ENCODE measurements around the gene LRRC49. TPM values are rescaled to one million over a fixed set of nuclear protein-coding genes. Genes with fewer than 3 reads are reported as not detected.
"Not testable (repeated sequence)": the region's sequence is repeated elsewhere in the genome, so short reads cannot be mapped to it uniquely, and the experiment has no call there.

Gene LRRC49
- total RNA-seq, 2 experiments from 2014 or later, result not detected

GRCh38 chr15:70870051-70870450, 22.6 kb upstream of the LRRC49 start:
- TF ChIP-seq, protein P1, sequence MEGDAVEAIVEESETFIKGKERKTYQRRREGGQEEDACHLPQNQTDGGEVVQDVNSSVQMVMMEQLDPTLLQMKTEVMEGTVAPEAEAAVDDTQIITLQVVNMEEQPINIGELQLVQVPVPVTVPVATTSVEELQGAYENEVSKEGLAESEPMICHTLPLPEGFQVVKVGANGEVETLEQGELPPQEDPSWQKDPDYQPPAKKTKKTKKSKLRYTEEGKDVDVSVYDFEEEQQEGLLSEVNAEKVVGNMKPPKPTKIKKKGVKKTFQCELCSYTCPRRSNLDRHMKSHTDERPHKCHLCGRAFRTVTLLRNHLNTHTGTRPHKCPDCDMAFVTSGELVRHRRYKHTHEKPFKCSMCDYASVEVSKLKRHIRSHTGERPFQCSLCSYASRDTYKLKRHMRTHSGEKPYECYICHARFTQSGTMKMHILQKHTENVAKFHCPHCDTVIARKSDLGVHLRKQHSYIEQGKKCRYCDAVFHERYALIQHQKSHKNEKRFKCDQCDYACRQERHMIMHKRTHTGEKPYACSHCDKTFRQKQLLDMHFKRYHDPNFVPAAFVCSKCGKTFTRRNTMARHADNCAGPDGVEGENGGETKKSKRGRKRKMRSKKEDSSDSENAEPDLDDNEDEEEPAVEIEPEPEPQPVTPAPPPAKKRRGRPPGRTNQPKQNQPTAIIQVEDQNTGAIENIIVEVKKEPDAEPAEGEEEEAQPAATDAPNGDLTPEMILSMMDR (IDR thresholded peaks at IDR 0.05), result no peak
- peaks cover 13% of the 10 kb centered on the region for H3K27me3 Mint-ChIP-seq
- CTCF ChIA-PET, result no interaction called here
- DNase-seq (no peak), ATAC-seq (no peak)
- no peaks in the 10 kb centered on the region for H3K4me1 Mint-ChIP-seq (ENCODE audit: low read depth)
- no peaks in the 10 kb centered on the region for H3K9me3 Mint-ChIP-seq
- H3K4me3 Mint-ChIP-seq, result no peak overlapping the region
- intact Hi-C loops (cut with micrococcal nuclease), result no loop called here
- no peak overlapping the region for H3K27ac Mint-ChIP-seq
- no peaks in the 10 kb centered on the region for H3K36me3 Mint-ChIP-seq (ENCODE audit: low read depth)
- POLR2A ChIA-PET, result no interaction called here

DNA sequence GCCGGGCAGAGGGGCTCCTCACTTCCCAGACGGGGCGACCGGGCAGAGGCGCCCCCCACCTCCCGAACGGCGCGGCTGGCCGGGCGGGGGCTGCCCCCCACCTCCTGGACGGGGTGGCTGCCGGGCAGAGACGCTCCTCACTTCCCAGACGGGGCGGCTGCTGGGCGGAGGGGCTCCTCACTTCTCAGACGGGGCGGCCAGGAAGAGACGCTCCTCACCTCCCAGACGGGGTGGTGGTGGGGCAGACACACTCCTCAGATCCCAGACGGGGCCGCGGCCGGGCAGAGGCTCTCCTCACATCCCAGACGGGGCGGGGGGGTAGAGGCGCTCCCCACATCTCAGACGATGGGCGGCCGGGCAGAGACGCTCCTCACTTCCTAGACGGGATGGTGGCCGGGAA, 21.1 kb upstream of the LRRC49 start:
- DNase-seq; H3K36me3 Mint-ChIP-seq (ENCODE audit: low read depth); intact Hi-C loops (cut with micrococcal nuclease); ATAC-seq; CTCF ChIA-PET; H3K9me3 Mint-ChIP-seq; H3K27ac Mint-ChIP-seq; H3K4me3 Mint-ChIP-seq; POLR2A ChIA-PET; H3K4me1 Mint-ChIP-seq (ENCODE audit: low read depth): not testable (repeated sequence)
- H3K27me3 Mint-ChIP-seq, result peaks cover 15% of the 10 kb centered on the region

DNA sequence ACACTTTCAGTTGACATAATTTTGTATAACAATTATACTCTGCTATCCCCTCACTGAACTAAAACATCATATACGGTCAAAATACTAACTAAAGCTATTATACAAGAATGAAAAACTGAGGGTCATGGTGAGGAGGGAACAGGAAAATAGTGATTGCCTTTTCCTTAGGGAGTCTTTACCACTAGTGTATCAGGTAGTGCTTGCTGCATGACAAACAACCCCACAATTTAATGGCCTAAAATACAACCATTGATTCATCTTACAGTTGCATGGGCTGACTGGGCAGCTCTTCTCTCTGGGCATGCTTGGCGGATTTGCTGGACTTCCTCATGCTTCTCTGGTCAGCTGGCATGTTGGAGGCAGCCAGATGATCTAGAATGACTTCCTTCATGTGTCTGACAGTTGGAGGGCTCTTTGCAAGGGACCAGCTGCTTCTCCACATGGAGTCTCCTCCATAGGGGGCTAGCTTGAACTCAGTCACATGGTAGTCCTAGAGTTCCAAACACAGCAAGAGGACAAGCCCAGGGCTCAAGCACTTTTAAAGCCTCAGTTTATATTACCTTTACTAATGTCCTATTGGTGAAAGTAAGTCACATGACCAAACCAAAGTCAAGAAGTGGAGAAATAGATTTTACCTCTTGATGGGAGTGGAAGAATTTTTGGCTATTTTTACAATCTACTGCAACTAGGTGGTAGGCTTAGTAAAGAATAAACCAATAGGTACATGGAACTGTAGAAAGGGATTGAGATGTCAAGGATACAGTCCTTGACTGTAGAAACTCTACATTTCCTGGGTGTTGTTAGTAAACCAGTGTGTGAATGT, 19.2 kb upstream of the LRRC49 start:
- POLR2A ChIA-PET, result no interaction called here

DNA sequence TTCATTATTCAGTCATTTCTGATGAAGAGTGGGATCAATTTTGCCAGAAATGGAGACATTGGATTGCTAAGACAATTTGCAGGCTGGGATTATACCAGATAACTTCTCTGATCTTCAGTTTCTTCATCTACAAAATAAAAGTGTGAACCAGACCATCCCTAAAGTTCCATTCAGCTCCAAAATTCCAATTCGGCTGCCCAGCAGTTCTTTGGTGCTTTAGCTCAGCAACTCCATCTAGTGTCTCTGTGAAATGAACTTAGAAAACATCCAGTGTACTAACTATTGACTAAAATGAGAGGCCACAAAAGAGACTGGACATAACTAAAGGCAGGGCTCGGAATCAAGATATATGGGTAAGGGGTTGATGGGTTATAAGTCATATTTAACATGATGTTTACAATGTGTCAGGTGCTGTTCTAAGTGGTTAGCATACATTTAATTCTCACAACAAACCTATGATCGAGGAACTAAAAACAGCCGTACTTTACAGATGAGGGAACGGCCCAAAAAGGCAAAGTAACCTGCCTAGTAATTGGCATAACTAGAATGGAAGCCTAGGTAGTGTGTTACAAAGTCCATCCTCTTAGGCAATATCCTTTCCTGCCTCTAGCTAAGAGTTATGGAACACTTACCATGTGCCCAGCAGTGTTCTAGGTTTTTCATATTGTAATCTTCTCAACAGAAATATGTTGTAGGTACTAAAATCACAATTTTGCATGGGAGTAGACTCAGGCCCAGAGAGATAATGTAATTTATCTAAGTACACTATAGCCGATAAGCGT, 17.4 kb upstream of the LRRC49 start:
- TF ChIP-seq, protein P1 (IDR thresholded peaks at IDR 0.05), result no peak
- Mint-ChIP-seq H3K36me3 (ENCODE audit: low read depth) (no peaks in the 10 kb centered on the region), H3K9me3 (no peaks in the 10 kb centered on the region), H3K27ac (no peak overlapping the region), H3K4me3 (no peak overlapping the region), H3K4me1 (ENCODE audit: low read depth) (no peaks in the 10 kb centered on the region), H3K27me3 (peaks cover 24% of the 10 kb centered on the region)
- no peak for ATAC-seq
- intact Hi-C loops (cut with micrococcal nuclease), result no loop called here
- CTCF ChIA-PET, result no interaction called here
- POLR2A ChIA-PET, result no interaction called here
- DNase-seq, result no peak

More for the DNA sequence above, 19.2 kb upstream of the LRRC49 start:
- H3K4me1 Mint-ChIP-seq (ENCODE audit: low read depth), result no peaks in the 10 kb centered on the region
- intact Hi-C loops (cut with micrococcal nuclease), result no loop called here
- DNase-seq, result no peak
- TF ChIP-seq, protein P1 (IDR thresholded peaks at IDR 0.05), result no peak
- CTCF ChIA-PET, result no interaction called here
- ATAC-seq, result no peak
- H3K27me3 Mint-ChIP-seq, result peaks cover 19% of the 10 kb centered on the region
- no peaks in the 10 kb centered on the region for H3K36me3 Mint-ChIP-seq (ENCODE audit: low read depth)
- H3K4me3 Mint-ChIP-seq, result no peak overlapping the region
- H3K9me3 Mint-ChIP-seq, result no peaks in the 10 kb centered on the region
- no peak overlapping the region for H3K27ac Mint-ChIP-seq

GRCh38 chr15:70876011-70876410, 16.6 kb upstream of the LRRC49 start:
- H3K36me3 Mint-ChIP-seq (ENCODE audit: low read depth), result no peaks in the 10 kb centered on the region
- POLR2A ChIA-PET, result interaction anchor here (0.6 kb wide), 1 partner anchor 44 kb away, joined by 4 read pairs; no protein-coding TSS in a partner anchor
- CTCF ChIA-PET, result no interaction called here
- ATAC-seq (no peak), DNase-seq (no peak)
- H3K27me3 Mint-ChIP-seq, result peaks cover 24% of the 10 kb centered on the region
- H3K9me3 Mint-ChIP-seq, result no peaks in the 10 kb centered on the region
- TF ChIP-seq, protein P1 (IDR thresholded peaks at IDR 0.05), result no peak
- no peaks in the 10 kb centered on the region for H3K4me1 Mint-ChIP-seq (ENCODE audit: low read depth)
- H3K27ac Mint-ChIP-seq, result no peak overlapping the region
- intact Hi-C loops (cut with micrococcal nuclease), result no loop called here
- no peak overlapping the region for H3K4me3 Mint-ChIP-seq

Measured in activated CD8-positive, alpha-beta T cell treated with anti-CD3 and anti-CD28 coated beads for 36 hours (primary cell).